OCI-LY7 (cell line): ENCODE data around the gene PRRG4. TPM values are rescaled to one million over a fixed set of nuclear protein-coding genes. Genes with fewer than 3 reads are reported as not detected.
"Not testable (repeated sequence)": the region's sequence is repeated elsewhere in the genome, so short reads cannot be mapped to it uniquely, and the experiment has no call there.

ENCODE experiments used
- BruUV-seq: library from RNA; stranded (reverse); fragments of 400-500 nt; replicated peaks from 2 replicates; lab custom pipeline; 2021; lab: Mats Ljungman, UMichigan
- CTCF ChIA-PET: fragments of 300-600 bp; sonication (Branson Sonifier 250); formaldehyde crosslinking; loops from one replicate; lab custom pipeline; 2022; ENCODE audit warnings: antibody characterized with exemption; ENCODE audit not compliant: unreplicated experiment; lab: Charles Lee
- POLR2A ChIA-PET: fragments of 300-600 bp; sonication (Branson Sonifier 250); formaldehyde crosslinking; loops from one replicate; lab custom pipeline; 2022; ENCODE audit warnings: antibody characterized with exemption; lab: Charles Lee
- DNase-seq: peaks from one replicate; pipeline ENCODE4 v3.0.0-alpha.2; 2015; ENCODE audit warnings: low spot score
- H2AFZ ChIP-seq: fragments of 200-600 bp; sonication (generic), shearing (Covaris generic); 2 replicates; pipeline ENCODE4 v1.6.1; 2014; ENCODE audit warnings: mild to moderate bottlenecking, antibody characterized with exemption, low read length, moderate library complexity
- H3K27ac ChIP-seq: fragments of 200-600 bp; sonication (generic); 2 replicates; pipeline ENCODE4 v1.5.1; 2014; ENCODE audit warnings: mixed run types, low read depth, mild to moderate bottlenecking, moderate library complexity, low read length, inconsistent platforms; ENCODE audit not compliant: poor library complexity, severe bottlenecking
- H3K36me3 ChIP-seq: fragments of 200-600 bp; sonication (generic); 2 replicates; pipeline ENCODE4 v1.6.1; 2014; ENCODE audit warnings: mild to moderate bottlenecking, antibody characterized with exemption, low read length, moderate library complexity, mixed read lengths; ENCODE audit not compliant: insufficient read depth
- H3K4me1 ChIP-seq: fragments of 200-600 bp; sonication (generic); 2 replicates; pipeline ENCODE4 v1.5.1; 2014; ENCODE audit warnings: mild to moderate bottlenecking, low read length; ENCODE audit not compliant: insufficient read depth, poor library complexity, severe bottlenecking
- H3K4me2 ChIP-seq: fragments of 200-600 bp; sonication (generic); 2 replicates; pipeline ENCODE4 v1.6.1; 2014; ENCODE audit warnings: mild to moderate bottlenecking, low read length
- H3K4me3 ChIP-seq: fragments of 200-600 bp; sonication (generic); 2 replicates; pipeline ENCODE4 v1.5.1; 2014; ENCODE audit warnings: mild to moderate bottlenecking, low read depth, low read length; ENCODE audit not compliant: poor library complexity, severe bottlenecking
- H3K79me2 ChIP-seq: fragments of 200-600 bp; sonication (generic); 2 replicates; pipeline ENCODE4 v1.6.1; 2016; ENCODE audit warnings: low read depth, mild to moderate bottlenecking, low read length, moderate library complexity, mixed read lengths; ENCODE audit not compliant: insufficient read depth
- H3K9me2 ChIP-seq: fragments of 200-600 bp; sonication (generic); 2 replicates; pipeline ENCODE4 v1.6.1; 2016; ENCODE audit warnings: mild to moderate bottlenecking, low read length, mixed read lengths; ENCODE audit not compliant: insufficient read depth
- H3K9me3 ChIP-seq: fragments of 200-600 bp; sonication (generic); 2 replicates; pipeline ENCODE4 v1.6.1; 2014; ENCODE audit warnings: mild to moderate bottlenecking, mixed run types, low read length, mixed read lengths
- H4K20me1 ChIP-seq: fragments of 200-600 bp; sonication (generic); 2 replicates; pipeline ENCODE4 v1.6.1; 2014; ENCODE audit warnings: mild to moderate bottlenecking, antibody characterized with exemption, low read length, moderate library complexity, mixed read lengths; ENCODE audit not compliant: insufficient read depth
- CTCF ChIP-seq: fragments of 200-600 bp; sonication (generic); conservative IDR thresholded peaks from 2 replicates; pipeline ENCODE4 v1.5.1; 2014; ENCODE audit warnings: mild to moderate bottlenecking, antibody characterized with exemption, low read length, moderate library complexity, mixed read lengths
- EZH2phosphoT487 ChIP-seq: fragments of 200-600 bp; sonication (generic); IDR thresholded peaks from 2 replicates; pipeline ENCODE4 v1.6.1; 2018; ENCODE audit warnings: low read depth, borderline replicate concordance, mild to moderate bottlenecking, mixed run types, antibody characterized with exemption, low read length, moderate library complexity, mixed read lengths
- intact Hi-C: fragments of 100-400 bp; cut with micrococcal nuclease; formaldehyde crosslinking; loops from one replicate; pipeline ENCODE4 v1.10.0; 2022; ENCODE audit not compliant: unreplicated experiment
- total RNA-seq, 2 experiments: library from RNA; depleted of rRNA in 1 of 2; stranded (reverse); fragments of >200 nt in 1 of 2; shearing (Covaris generic) in 1 of 2; gene quantifications; 2 replicates each; pipeline ENCODE4 v1.2.3, GENCODE V29; 2014 to 2022

Gene PRRG4
- total RNA-seq, 2 experiments from 2014 or later: not detected

GRCh38 chr11:32861850-32862577, 32.3 kb downstream of the PRRG4 start:
- ChIA-PET POLR2A (no interaction called here), CTCF (no interaction called here)
- Histone ChIP-seq H3K4me2 (no peak overlapping the region), H4K20me1 (no peaks in the 10 kb centered on the region), H3K27ac (no peak overlapping the region), H2AFZ (no peak overlapping the region), H3K4me3 (no peak overlapping the region), H3K4me1 (no peaks in the 10 kb centered on the region), H3K9me2 (no peaks in the 10 kb centered on the region), H3K9me3 (no peaks in the 10 kb centered on the region), H3K36me3 (no peaks in the 10 kb centered on the region), H3K79me2 (no peaks in the 10 kb centered on the region)
- TF ChIP-seq EZH2phosphoT487 (no peak), CTCF (no peak)
- no TSS peak for BruUV-seq
- intact Hi-C loops: no loop called here
- DNase-seq: no peak

GRCh38 chr11:32864555-32864954, 34.8 kb downstream of the PRRG4 start:
- DNase-seq: no peak
- Histone ChIP-seq H4K20me1 (no peaks in the 10 kb centered on the region), H3K27ac (no peak overlapping the region), H3K79me2 (no peaks in the 10 kb centered on the region), H2AFZ (no peak overlapping the region), H3K9me2 (no peaks in the 10 kb centered on the region), H3K9me3 (no peaks in the 10 kb centered on the region), H3K36me3 (no peaks in the 10 kb centered on the region), H3K4me2 (no peak overlapping the region), H3K4me3 (no peak overlapping the region), H3K4me1 (no peaks in the 10 kb centered on the region)
- POLR2A ChIA-PET: interaction anchor here (0.5 kb wide), 1 partner anchor 77 kb away, joined by 3 read pairs; no protein-coding TSS in a partner anchor
- TF ChIP-seq EZH2phosphoT487: no peak
- no peak for TF ChIP-seq CTCF
- intact Hi-C loops: no loop called here
- CTCF ChIA-PET: no interaction called here
- BruUV-seq: no TSS peak

- H2AFZ ChIP-seq, DNase-seq, BruUV-seq, H3K36me3 ChIP-seq, H3K9me3 ChIP-seq, H3K4me3 ChIP-seq, H3K27ac ChIP-seq, H3K79me2 ChIP-seq, H4K20me1 ChIP-seq, CTCF ChIA-PET, H3K4me2 ChIP-seq, H3K4me1 ChIP-seq, H3K9me2 ChIP-seq: not testable (repeated sequence)
- intact Hi-C loops: loop anchor here (5.0 kb wide), 1 partner anchor 41 kb away; the partner anchor contains the start of gene PRRG4
- POLR2A ChIA-PET: interaction anchor here (0.6 kb wide), 2 partner anchors 242 to 345 kb away, joined by 3 read pairs; no protein-coding TSS in a partner anchor
Measured at GRCh38 chr11:32868752-32869151, 39.0 kb downstream of the PRRG4 start.
